A673 (cell line): ENCODE results near the gene ATP8A2.
"Not testable (repeated sequence)": the region's sequence is repeated elsewhere in the genome, so short reads cannot be mapped to it uniquely, and the experiment has no call there.

Experiments used
- EZH2 ChIP-seq: fragments of 200-600 bp; sonication (generic); IDR thresholded peaks from 2 replicates; pipeline ENCODE4 v1.6.1; 2017; ENCODE audit warnings: borderline replicate concordance, low read depth, mild to moderate bottlenecking, mixed read lengths, antibody characterized with exemption, low read length; ENCODE audit not compliant: poor library complexity, severe bottlenecking
- TF ChIP-seq, protein P1 (sequence below): fragments of 300-800, 200-600 bp; sonication (generic); conservative IDR thresholded peaks from 2 replicates; pipeline ENCODE4 v1.5.1; 2017; ENCODE audit warnings: low read depth, mild to moderate bottlenecking, antibody characterized with exemption, low read length, moderate library complexity, mixed read lengths

DNA sequence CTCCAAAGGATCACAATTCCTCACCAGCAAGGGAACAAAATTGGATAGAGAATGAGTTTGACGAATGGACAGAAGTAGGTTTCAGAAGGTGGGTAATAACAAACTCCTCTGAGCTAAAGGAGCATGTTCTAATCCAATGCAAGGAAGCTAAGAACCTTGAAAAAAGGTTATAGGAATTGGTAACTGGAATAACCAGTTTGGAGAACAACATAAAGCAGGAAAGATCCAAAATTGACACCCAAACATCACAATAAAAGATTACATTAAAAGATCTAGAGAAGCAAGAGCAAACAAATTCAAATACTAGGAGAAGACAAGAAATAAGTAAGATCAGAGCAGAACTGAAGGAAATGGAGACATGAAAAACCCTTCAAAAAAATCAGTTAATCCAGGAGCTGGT is 583.2 kb downstream of the ATP8A2 start:
- TF ChIP-seq, protein P1, sequence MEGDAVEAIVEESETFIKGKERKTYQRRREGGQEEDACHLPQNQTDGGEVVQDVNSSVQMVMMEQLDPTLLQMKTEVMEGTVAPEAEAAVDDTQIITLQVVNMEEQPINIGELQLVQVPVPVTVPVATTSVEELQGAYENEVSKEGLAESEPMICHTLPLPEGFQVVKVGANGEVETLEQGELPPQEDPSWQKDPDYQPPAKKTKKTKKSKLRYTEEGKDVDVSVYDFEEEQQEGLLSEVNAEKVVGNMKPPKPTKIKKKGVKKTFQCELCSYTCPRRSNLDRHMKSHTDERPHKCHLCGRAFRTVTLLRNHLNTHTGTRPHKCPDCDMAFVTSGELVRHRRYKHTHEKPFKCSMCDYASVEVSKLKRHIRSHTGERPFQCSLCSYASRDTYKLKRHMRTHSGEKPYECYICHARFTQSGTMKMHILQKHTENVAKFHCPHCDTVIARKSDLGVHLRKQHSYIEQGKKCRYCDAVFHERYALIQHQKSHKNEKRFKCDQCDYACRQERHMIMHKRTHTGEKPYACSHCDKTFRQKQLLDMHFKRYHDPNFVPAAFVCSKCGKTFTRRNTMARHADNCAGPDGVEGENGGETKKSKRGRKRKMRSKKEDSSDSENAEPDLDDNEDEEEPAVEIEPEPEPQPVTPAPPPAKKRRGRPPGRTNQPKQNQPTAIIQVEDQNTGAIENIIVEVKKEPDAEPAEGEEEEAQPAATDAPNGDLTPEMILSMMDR, result not testable (repeated sequence)
- TF ChIP-seq EZH2, result not testable (repeated sequence)
